ENCODE measurements around the gene ZRANB1. TPM values are rescaled to one million over a fixed set of nuclear protein-coding genes. Genes with fewer than 3 reads are reported as not detected.

The ZRANB1 gene
- total and polyA plus RNA-seq, 2 of the 13 experiments (the other 11 are each of a cell fraction or from before 2014, with no cell fraction given) = 10.3 to 19.6 TPM

DNA sequence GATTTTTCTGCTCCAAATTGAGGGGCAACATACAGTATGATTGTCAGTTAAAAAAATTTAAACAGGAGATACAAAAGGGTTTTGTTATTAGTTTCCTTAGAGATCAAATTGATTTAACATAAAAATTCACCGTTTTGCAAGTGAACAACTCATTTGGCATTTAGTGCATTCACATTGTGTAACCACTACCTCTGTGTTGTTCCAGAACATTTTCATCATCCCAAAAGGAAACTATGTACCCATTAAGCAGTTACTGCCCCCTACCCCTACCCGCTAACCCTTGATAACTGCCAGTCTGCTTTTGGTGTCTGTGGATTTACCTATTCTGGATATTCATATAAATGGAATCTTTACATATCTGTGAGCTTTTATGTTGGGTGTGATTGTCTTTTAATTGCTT is 3.1 kb downstream of the ZRANB1 start (continued):
- TF ChIP-seq, protein P1, sequence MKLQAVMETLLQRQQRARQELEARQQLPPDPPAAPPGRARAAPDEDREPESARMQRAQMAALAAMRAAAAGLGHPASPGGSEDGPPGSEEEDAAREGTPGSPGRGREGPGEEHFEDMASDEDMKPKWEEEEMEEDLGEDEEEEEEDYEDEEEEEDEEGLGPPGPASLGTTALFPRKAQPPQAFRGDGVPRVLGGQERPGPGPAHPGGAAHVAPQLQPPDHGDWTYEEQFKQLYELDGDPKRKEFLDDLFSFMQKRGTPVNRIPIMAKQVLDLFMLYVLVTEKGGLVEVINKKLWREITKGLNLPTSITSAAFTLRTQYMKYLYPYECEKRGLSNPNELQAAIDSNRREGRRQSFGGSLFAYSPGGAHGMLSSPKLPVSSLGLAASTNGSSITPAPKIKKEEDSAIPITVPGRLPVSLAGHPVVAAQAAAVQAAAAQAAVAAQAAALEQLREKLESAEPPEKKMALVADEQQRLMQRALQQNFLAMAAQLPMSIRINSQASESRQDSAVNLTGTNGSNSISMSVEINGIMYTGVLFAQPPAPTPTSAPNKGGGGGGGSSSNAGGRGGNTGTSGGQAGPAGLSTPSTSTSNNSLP (IDR thresholded peaks at IDR 0.05; ENCODE audit: low read depth, low read length) = no peak
- TF ChIP-seq ZIK1 (CRISPR knock-in tag; IDR thresholded peaks at IDR 0.05; ENCODE audit: borderline replicate concordance, low read depth) (no peak), ISL2 (CRISPR knock-in tag; IDR thresholded peaks at IDR 0.05) (no peak), CHD4 (IDR thresholded peaks at IDR 0.05; ENCODE audit: borderline replicate concordance, low read length) (no peak), ZNF598 (CRISPR knock-in tag; IDR thresholded peaks at IDR 0.05; ENCODE audit: borderline replicate concordance) (no peak), ZNF513 (CRISPR knock-in tag; conservative IDR thresholded peaks at IDR 0.05) (no peak)

DNA sequence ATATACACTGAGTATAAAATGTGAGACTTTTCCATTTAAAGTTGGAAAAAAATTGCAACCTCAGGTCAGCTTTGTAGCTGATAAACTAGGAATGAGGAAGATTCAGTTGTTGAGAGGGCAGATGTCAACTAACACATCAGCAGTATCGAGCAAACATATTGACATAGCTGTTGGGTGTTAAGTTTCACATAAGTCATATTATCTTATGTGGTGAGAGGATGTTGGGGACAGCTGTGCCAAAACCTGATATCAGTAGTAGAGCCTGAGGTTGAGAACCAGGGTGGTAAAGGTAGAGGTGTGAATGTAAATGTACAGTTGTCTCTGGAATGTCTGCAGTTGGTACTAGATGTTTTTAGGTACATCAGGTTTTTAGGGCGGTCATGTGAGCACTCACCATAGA is 5.0 kb downstream of the ZRANB1 start:
- ChIA-PET CTCF (ENCODE audit: low intra/inter-chr PET ratio, low total read pairs) (no interaction called here), POLR2A (no interaction called here)
- Histone ChIP-seq H3K27ac (ENCODE audit: extremely low read length, insufficient read depth, low read length) (no peak overlapping the region), H3K36me3 (replicated peaks in 1 of 2; ENCODE audit: control insufficient read depth in 1 of 2, insufficient read depth in 2 of 2, low read length in 2 of 2) (peaks cover 6 to 27% of the 10 kb centered on the region in 2 experiments; a peak in 4 of 5 replicates), H3K27me3 (ENCODE audit: control insufficient read depth in 1 of 2, insufficient read depth in 2 of 2, low read length in 2 of 2) (no peaks in the 10 kb centered on the region), H3K79me2 (ENCODE audit: insufficient read depth, low read length) (peaks cover 81% of the 10 kb centered on the region), H3K4me2 (ENCODE audit: low read depth, low read length) (no peak overlapping the region), H2AFZ (ENCODE audit: low read length) (no peak overlapping the region), H4K20me1 (ENCODE audit: insufficient read depth, low read length) (peaks cover 34% of the 10 kb centered on the region), H3K9ac (ENCODE audit: insufficient read depth, low read depth, low read length) (no peak overlapping the region), H3K4me1 (ENCODE audit: insufficient read depth, low read length) (no peaks in the 10 kb centered on the region), H3K4me3 (replicated peaks in 1 of 3; ENCODE audit: insufficient read depth in 1 of 3, low read depth in 2 of 3, low read length in 3 of 3) (no peak overlapping the region), H3K9me3 (ENCODE audit: low read length) (no peaks in the 10 kb centered on the region)
- BruUV-seq (replicated peaks) = no TSS peak
- no peak for ATAC-seq
- in situ Hi-C loops (cut with HindIII; ENCODE audit: extremely low pct_ligation_motif_present, low pct_unique_long_range_greater_than_20kb) (no loop called here), intact Hi-C loops (cut with micrococcal nuclease; ENCODE audit: unreplicated experiment) (no loop called here)
- no peak for FAIRE-seq
- TF ChIP-seq DNMT3B (CRISPR knock-in tag; conservative IDR thresholded peaks at IDR 0.05) (no peak), BRCA1 (CRISPR knock-in tag; IDR thresholded peaks at IDR 0.05) (no peak)
- TF ChIP-seq, protein P2, sequence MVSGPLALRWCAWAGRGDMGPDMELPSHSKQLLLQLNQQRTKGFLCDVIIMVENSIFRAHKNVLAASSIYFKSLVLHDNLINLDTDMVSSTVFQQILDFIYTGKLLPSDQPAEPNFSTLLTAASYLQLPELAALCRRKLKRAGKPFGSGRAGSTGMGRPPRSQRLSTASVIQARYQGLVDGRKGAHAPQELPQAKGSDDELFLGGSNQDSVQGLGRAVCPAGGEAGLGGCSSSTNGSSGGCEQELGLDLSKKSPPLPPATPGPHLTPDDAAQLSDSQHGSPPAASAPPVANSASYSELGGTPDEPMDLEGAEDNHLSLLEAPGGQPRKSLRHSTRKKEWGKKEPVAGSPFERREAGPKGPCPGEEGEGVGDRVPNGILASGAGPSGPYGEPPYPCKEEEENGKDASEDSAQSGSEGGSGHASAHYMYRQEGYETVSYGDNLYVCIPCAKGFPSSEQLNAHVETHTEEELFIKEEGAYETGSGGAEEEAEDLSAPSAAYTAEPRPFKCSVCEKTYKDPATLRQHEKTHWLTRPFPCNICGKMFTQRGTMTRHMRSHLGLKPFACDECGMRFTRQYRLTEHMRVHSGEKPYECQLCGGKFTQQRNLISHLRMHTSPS (CRISPR knock-in tag; IDR thresholded peaks at IDR 0.05; ENCODE audit: low read depth) = no peak
- DNase-seq (ENCODE audit: low spot score) = no peak
- 91% methylated on average over 2 of the region's 2 CpGs for WGBS (ENCODE audit: low lambda C conversion rate)

All from HepG2 (cell line).